Panc1 (cell line): Measurements from ENCODE around the gene NR3C1. TPM values are rescaled to one million over a fixed set of nuclear protein-coding genes. Genes with fewer than 3 reads are reported as not detected.
A peak's percentile ranks its signal among the peaks of the same experiment; 100 is the strongest.

Experiments used
- ATAC-seq: fragments of 200-7000 bp; cut with Tn5 transposase; 2 replicates; pipeline ENCODE4 v1.9.1; 2020; ENCODE audit warnings: mild to moderate bottlenecking, moderate library complexity
- BruUV-seq: library from RNA; stranded (reverse); fragments of 400-500 nt; replicated peaks from 2 replicates; lab custom pipeline; 2021; lab: Mats Ljungman, UMichigan
- CTCF ChIA-PET: fragments of 300-600 bp; sonication (Branson Sonifier 250); formaldehyde crosslinking; loops from one replicate; lab custom pipeline; 2022; ENCODE audit warnings: antibody characterized with exemption; lab: Charles Lee
- POLR2A ChIA-PET: fragments of 300-600 bp; sonication (Branson Sonifier 250); formaldehyde crosslinking; loops from one replicate; lab custom pipeline; 2022; ENCODE audit warnings: antibody characterized with exemption; lab: Charles Lee
- DNase-seq: peaks from one replicate; pipeline ENCODE4 v3.0.0-alpha.2; 2010; ENCODE audit warnings: low read depth, low spot score
- H3K27ac ChIP-seq: 2 replicates; pipeline ENCODE4 v1.5.1; 2011; ENCODE audit warnings: mild to moderate bottlenecking, low read length, inconsistent platforms
- H3K27me3 ChIP-seq: fragments of 200-500 bp; sonication (Bioruptor generic); 2 replicates; pipeline ENCODE4 v1.6.0; 2014; ENCODE audit warnings: low read length, inconsistent platforms; ENCODE audit not compliant: control insufficient read depth, insufficient read depth
- H3K36me3 ChIP-seq: fragments of 200-500 bp; sonication (Bioruptor generic); 2 replicates; pipeline ENCODE4 v1.5.1; 2014; ENCODE audit warnings: inconsistent platforms, mild to moderate bottlenecking, low read length, moderate library complexity; ENCODE audit not compliant: control insufficient read depth, insufficient read depth
- H3K4me1 ChIP-seq: 2 replicates; pipeline ENCODE4 v1.5.1; 2011; ENCODE audit warnings: inconsistent platforms, mild to moderate bottlenecking, low read length, moderate library complexity; ENCODE audit not compliant: control insufficient read depth, insufficient read depth
- H3K4me3 ChIP-seq, 2 experiments: 2 replicates each; pipeline ENCODE4 v1.5.1; 2011 to 2012; ENCODE audit warnings: low read depth in 2 of 2, low read length in 2 of 2, mild to moderate bottlenecking in 2 of 2, inconsistent platforms in 1 of 2, moderate library complexity in 1 of 2
- H3K9me3 ChIP-seq: fragments of 200-500 bp; sonication (Bioruptor generic); 2 replicates; pipeline ENCODE4 v1.5.1; 2014; ENCODE audit warnings: low read depth, mild to moderate bottlenecking, inconsistent platforms, low read length, moderate library complexity; ENCODE audit not compliant: control insufficient read depth, insufficient read depth
- CTCF ChIP-seq: fragments of 450-650 bp; IDR thresholded peaks from 2 replicates; pipeline ENCODE4 v1.5.1; 2017; ENCODE audit warnings: mild to moderate bottlenecking
- POLR2AphosphoS5 ChIP-seq: IDR thresholded peaks from 2 replicates; pipeline ENCODE4 v1.6.1; 2012; ENCODE audit warnings: mild to moderate bottlenecking, low read depth, low read length, moderate library complexity
- REST ChIP-seq, 2 experiments: IDR thresholded peaks; 2 replicates each; pipeline ENCODE4 v1.6.1; 2011 to 2012; ENCODE audit warnings: low read depth in 2 of 2, control low read depth in 1 of 2, low read length in 1 of 2, mild to moderate bottlenecking in 1 of 2, moderate library complexity in 1 of 2; ENCODE audit not compliant: insufficient read depth in 1 of 2
- SIN3A ChIP-seq: IDR thresholded peaks from 2 replicates; pipeline ENCODE4 v1.6.1; 2012; ENCODE audit warnings: low read depth, mild to moderate bottlenecking, low read length, moderate library complexity, borderline replicate concordance; ENCODE audit not compliant: insufficient read depth
- TCF7L2 ChIP-seq: IDR thresholded peaks from 2 replicates; pipeline ENCODE4 v1.6.1; 2011; ENCODE audit warnings: mild to moderate bottlenecking, low read depth, low read length, inconsistent platforms
- in situ Hi-C: cut with HindIII; loops from 2 replicates; pipeline ENCODE4 v1.10.0; 2016; ENCODE audit warnings: low sequenced_read_pairs, low pct_unique_long_range_greater_than_20kb
- intact Hi-C: fragments of 100-400 bp; cut with micrococcal nuclease; formaldehyde crosslinking; loops from one replicate; pipeline ENCODE4 v1.10.0; 2022; ENCODE audit not compliant: unreplicated experiment
- total RNA-seq: library from RNA; stranded (reverse); gene quantifications from one replicate; pipeline ENCODE4 v1.2.1, GENCODE V29; 2021; ENCODE audit not compliant: unreplicated experiment

NR3C1 gene
- total RNA-seq, 1 experiment from 2014 or later: 52.6 TPM

- DNase-seq: peak; percentile 51
- peak; percentile 50 for ATAC-seq
- intact Hi-C loops (loop anchor here (2.0 kb wide), 1 partner anchor 420 kb away; no protein-coding TSS in a partner anchor), in situ Hi-C loops (no loop called here)
- ChIA-PET POLR2A (interaction anchor here (0.6 kb wide), 1 partner anchor 735 kb away, joined by 3 read pairs; no protein-coding TSS in a partner anchor), CTCF (interaction anchor here (0.5 to 0.6 kb wide), 2 partner anchors 183 to 266 kb away, joined by 3 to 4 read pairs; no protein-coding TSS in a partner anchor)
- H3K27ac ChIP-seq: peak overlapping the region; percentile 100
- peak overlapping the region; percentile 80 to 91 for H3K4me3 ChIP-seq
- TF ChIP-seq REST (IDR thresholded peaks at IDR 0.05; ENCODE audit: insufficient read depth in 1 of 2, low read depth in 2 of 2, low read length in 1 of 2): no peak
- no peak for TF ChIP-seq TCF7L2
- TF ChIP-seq CTCF: peak; percentile 45
- no peak; the same call in 1 of the 2 replicates for TF ChIP-seq POLR2AphosphoS5
- 0 out of 2 replicates have a peak, but pooled peaks have one; percentile 36 for TF ChIP-seq SIN3A
- TSS peak; percentile 83 for BruUV-seq
- peaks cover 11% of the 10 kb centered on the region for H3K4me1 ChIP-seq
- no peaks in the 10 kb centered on the region; the same call in 1 of the 2 replicates for H3K36me3 ChIP-seq
- no peaks in the 10 kb centered on the region; the same call in 1 of the 2 replicates for H3K27me3 ChIP-seq
- H3K9me3 ChIP-seq: no peaks in the 10 kb centered on the region; the same call in 1 of the 2 replicates
Measured at GRCh38 chr5:143405063-143405848, 1.8 kb upstream of the NR3C1 start.

GRCh38 chr5:143404416-143405062, 1.1 kb upstream of the NR3C1 start:
- Histone ChIP-seq H3K27ac (peak overlapping the region; percentile 100), H3K36me3 (peaks cover 2% of the 10 kb centered on the region), H3K9me3 (no peaks in the 10 kb centered on the region; the same call in 1 of the 2 replicates), H3K4me3 (peak overlapping the region; percentile 80 to 91), H3K4me1 (peaks cover 16% of the 10 kb centered on the region), H3K27me3 (no peaks in the 10 kb centered on the region; the same call in 1 of the 2 replicates)
- ATAC-seq (peak; percentile 59), DNase-seq (peak; percentile 64)
- no TSS peak for BruUV-seq
- intact Hi-C loops (loop anchor here (2.0 kb wide), 1 partner anchor 420 kb away; no protein-coding TSS in a partner anchor), in situ Hi-C loops (no loop called here)
- CTCF ChIA-PET: interaction anchor here (0.5 to 0.6 kb wide), 3 partner anchors 183 to 545 kb away, joined by 3 to 4 read pairs (median 4); no protein-coding TSS in a partner anchor
- no peak; the same call in 1 of the 2 replicates for TF ChIP-seq SIN3A
- no peak for TF ChIP-seq REST (IDR thresholded peaks at IDR 0.05; ENCODE audit: insufficient read depth in 1 of 2, low read depth in 2 of 2, low read length in 1 of 2)
- TF ChIP-seq CTCF: no peak
- TF ChIP-seq POLR2AphosphoS5: no peak; the same call in 1 of the 2 replicates
- no peak; the same call in 1 of the 2 replicates for TF ChIP-seq TCF7L2
- POLR2A ChIA-PET: interaction anchor here (0.6 to 0.7 kb wide), 2 partner anchors 220 to 736 kb away, joined by 3 to 6 read pairs; no protein-coding TSS in a partner anchor
